HG03378 (cell line): Measurements from ENCODE around the gene ALG11.
A peak's percentile ranks its signal among the peaks of the same experiment; 100 is the strongest.
"Not testable (repeated sequence)": the region's sequence is repeated elsewhere in the genome, so short reads cannot be mapped to it uniquely, and the experiment has no call there.

Source experiments
- ATAC-seq: cut with Tn5 transposase; IDR thresholded peaks from one replicate; pipeline ENCODE4 v1.9.1; 2021; ENCODE audit warnings: mild to moderate bottlenecking, moderate library complexity; ENCODE audit not compliant: unreplicated experiment

ALG11 gene

GRCh38 chr13:52011632-52012511 is at the start of gene ALG11:
TSS of gene ALG11 (plus strand) at chr13:52012398. CDS start at chr13:52012419, 21 bp downstream.
- peak; percentile 99 for ATAC-seq

GRCh38 chr13:51966186-51966585 is 46.0 kb upstream of the ALG11 start:
- ATAC-seq: no peak

- no peak for ATAC-seq
Observed at GRCh38 chr13:51967482-51968446, 44.4 kb upstream of the ALG11 start.

- no peak for ATAC-seq
Observed at GRCh38 chr13:51970349-51970748, 41.8 kb upstream of the ALG11 start.

GRCh38 chr13:51971520-51972426 is 40.4 kb upstream of the ALG11 start:
- no peak for ATAC-seq

DNA sequence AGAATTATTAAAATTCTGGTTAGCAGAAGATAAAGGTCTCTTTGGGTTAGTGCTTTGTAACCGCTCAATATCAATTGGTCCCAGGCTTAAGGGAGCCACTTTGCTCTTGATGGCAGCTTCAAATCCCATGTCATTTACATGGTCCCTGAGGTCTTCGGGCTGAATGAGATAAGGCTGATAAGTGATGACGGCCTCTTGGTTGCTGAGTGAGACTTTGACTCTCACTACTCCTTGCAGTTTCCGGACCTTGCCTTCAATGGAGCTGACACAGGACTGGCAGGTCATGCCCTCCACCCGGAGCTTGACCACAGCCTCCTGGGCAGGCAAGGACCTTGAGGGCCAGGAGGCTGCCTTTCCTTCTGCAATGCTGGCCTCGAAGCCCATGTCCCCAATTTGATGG is 37.7 kb upstream of the ALG11 start:
- no peak for ATAC-seq

- ATAC-seq: no peak
Observed at GRCh38 chr13:51976423-51976822, 35.8 kb upstream of the ALG11 start.

DNA sequence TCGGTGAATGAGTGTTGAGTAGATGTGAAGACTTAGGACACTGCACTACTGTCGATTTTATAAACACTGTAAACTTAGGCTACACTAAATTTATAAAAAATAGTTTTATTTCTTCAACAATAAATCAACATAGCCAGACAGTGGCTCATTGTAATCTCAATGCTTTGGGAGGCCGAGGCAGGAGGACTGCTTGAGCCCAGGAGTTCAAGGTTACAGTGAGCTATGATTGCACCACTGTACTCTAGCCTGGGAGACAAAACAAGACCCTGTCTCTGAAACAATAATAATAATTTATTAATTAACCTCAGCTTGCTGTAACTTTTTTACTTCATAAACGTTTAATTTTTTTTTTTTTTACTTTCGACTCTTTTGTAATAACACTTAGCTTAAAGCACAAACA is 35.3 kb upstream of the ALG11 start:
- no peak for ATAC-seq

DNA sequence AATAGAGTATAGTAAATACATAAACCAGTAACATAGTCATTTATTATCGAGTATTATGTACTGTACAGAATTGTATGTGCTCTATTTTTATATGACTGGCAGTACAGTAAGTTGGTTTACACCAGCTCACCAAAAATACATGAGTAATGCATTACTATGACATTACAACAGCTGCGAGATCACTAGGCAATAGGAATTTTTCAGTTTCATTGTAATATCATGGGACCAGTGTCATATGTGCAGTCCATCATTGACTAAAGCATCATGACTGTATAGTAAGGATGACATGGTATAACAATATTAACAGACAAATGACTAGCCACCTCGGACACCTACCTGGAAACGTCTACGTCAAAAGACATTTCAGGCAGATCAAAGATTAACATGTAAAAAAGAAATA is 34.6 kb upstream of the ALG11 start:
- no peak for ATAC-seq

GRCh38 chr13:51978796-51979556 is 33.2 kb upstream of the ALG11 start:
- no peak for ATAC-seq

- ATAC-seq: no peak
Observed at GRCh38 chr13:51980908-51981307, 31.3 kb upstream of the ALG11 start.

DNA sequence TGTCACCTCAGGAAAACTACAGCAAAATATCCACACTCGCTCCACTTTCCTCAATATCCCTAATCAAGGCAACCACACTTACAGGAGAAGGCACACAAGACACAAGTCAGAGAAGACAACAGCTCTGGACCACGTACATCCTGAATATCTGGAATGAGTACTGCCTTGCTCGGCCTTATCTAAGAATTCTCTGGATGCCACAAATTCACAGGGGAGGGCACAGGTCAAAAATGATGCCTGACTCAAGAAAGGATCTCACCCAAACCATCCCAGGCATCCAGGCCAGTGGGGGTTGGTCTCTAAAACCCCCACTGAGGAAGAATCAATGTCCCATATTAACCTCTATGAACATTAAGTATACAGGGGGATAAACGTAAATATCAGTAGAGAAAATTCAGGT is 30.8 kb upstream of the ALG11 start:
- no peak for ATAC-seq

- not testable (repeated sequence) for ATAC-seq
Observed at GRCh38 chr13:51983292-51983691, 28.9 kb upstream of the ALG11 start.

DNA sequence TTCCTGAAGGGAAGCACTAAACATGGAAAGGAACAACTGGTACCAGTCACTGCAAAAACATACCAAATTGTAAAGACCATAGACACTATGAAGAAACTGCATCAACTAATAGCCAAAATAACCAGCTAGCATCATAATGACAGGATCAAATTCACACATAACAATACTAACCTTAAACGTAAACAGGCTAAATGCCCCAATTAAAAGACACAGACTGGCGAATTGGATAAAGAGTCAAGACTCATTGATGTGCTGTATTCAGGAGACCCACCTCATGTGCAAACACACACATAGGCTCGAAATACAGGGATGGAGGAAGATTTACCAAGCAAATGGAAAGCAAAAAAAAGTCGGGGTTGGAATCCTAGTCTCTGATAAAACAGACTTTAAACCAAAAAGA is 27.3 kb upstream of the ALG11 start:
- ATAC-seq: not testable (repeated sequence)

DNA sequence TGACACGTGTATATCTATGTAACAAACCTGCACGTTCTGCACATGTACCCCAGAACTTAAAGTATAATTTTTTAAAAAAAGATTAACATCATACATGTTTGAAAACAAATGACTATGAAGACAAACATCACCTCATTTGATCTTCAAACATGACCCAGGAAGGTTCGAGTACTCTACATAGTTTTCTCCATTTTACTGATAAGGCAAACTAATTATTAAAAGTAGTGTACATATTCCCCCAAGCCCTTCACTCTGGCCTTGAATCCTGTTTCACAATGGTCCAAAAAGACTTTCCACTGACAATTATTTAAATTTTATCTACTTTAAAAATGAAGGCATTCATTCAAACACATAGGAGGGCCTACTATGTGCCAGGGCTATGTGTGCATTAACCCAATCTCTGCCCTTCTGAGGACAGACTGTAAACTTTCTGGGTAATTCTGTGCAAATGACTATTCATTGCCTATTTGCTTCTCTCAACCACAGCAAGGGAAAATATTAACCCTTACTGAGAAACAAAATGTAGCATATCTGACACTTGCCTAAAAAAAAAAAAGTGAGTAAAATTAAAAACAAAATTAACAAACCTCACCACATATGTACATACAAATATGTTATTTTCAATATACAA is 23.1 kb upstream of the ALG11 start:
- no peak for ATAC-seq

DNA sequence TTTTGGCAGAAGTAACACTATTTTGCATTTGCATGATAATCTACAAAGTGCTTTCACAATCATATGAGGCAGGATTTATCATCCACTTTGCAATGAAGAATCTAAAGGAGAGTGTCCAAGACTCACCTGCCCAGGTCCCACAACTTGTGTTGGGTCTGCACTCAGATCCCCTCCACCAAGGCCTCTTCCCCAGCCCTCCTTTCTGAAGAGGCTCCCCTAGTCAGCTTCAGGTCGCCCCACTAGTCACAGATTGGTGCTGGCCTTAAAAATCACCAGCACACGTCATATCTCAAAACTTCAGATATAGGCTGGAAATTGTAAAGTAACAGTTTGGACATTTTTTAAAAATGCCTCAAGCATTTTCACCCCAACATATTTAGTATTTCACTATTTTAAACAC is 18.5 kb upstream of the ALG11 start:
- no peak for ATAC-seq

GRCh38 chr13:51995677-51996551 is 16.3 kb upstream of the ALG11 start:
- ATAC-seq: no peak

DNA sequence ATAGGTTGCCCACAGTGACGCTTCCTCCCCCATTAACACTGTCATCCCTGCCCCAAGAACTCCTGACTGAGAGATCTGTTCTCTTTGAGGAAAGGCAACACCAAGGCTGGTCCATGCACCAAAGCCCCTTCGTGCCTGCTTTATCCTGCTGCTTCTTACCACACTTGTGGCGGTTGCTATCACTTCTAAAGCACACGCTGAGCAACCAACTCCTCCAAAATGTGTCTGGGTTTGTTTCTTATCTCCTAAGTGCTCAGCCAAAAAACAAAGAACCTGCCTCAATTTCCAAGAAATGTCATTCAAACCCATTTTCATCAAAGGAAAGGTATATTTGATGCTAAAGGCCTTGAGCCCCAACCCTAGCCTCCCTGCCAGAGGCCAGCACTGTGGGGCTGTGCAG is 15.6 kb upstream of the ALG11 start:
- no peak for ATAC-seq
